NCI-H1417 treated with DMSO at 0.1 percent for 48 hours (cell line): ENCODE data around the gene GMDS.

Experiments used
- DNase-seq: peaks from one replicate; lab custom pipeline; 2025; lab: John Stamatoyannopoulos, UW

Gene GMDS

DNA sequence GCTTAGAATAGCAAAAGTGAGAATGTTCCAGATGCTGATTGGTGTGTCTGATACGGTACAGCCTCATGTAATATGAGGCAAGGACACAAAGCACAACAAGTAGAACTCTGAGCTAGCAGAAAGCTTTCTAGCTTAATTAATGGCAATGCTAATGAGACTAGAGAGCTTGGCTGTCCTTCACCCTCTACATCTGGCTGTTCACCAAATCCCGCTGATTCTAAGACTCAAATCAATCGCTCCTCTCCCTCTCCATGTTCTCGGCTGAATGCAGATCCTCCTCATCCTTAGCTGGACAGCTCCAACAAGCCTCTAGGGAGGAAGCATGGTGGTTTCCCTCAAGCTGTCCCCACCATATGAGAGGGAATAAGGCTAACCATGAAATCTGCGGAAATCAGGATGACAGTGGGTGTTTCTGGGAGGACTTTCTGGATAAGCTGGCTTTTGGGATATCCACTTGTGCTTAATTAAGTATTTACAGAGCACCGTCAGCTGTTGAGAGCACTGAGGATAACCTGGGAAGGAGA is 506.8 kb downstream of the GMDS start:
- DNase-seq, result no peak

DNA sequence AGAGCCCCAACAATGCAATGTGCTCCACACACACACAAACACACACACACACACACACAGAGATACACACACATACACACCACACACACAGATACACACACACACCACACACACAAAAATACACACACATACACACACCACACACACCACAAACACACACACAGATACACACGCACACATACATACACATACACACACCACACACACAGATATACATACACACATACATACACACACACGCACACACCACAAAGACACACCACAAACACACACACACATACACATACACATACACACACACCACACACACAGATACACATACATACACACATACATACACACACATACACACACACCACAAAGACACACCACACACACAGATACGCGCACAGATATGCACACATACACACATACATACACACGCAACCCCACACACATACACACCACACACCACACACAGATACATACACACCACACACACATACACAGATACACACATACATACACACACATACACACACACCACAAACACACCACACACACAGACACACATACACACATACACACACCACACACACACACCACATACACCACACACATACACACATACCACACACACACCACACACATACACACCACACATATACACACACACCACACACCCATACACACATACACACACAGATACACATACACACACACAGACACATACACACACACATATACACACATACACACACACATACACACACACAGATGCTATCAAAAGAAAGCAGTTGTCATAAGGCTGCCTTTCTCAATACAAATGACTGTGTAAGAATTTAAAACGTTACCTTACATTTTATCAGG is 507.7 kb downstream of the GMDS start:
- DNase-seq, result no peak

DNA sequence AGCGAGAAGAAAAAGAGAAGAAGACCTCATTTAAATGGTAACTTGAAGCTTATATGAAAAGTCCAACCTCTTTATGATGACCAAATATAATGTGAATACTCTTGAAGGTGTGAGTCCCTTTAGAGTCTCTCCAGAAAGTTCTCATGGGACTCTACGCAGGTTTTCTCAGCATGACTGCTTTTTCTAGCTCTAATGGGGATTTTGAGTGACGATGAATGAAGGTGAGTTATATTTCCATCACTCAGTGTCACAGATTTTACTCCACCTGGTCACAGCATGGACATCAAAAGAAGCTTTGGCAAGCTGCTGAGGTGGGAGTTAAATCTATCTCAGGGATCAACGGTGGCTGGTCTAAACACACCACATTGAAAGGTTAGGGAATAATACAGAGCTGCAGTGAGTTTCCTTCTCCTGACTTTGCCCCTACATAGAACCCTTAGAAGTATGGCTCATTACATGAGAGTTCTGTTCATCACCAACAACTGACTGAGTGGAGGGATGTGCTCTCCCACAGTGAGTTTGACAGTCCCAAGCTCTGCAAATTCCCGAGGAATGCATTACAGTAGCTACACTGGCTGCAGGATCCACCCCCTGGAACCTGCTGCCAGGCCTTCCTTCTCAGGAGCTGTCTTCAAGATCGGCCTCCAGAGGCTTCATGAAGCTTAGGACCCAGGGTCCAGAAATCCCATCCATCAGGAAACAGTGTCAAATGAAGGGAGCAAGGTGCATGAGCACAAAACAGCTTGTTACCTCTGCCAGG is 508.9 kb downstream of the GMDS start:
- no peak for DNase-seq

DNA sequence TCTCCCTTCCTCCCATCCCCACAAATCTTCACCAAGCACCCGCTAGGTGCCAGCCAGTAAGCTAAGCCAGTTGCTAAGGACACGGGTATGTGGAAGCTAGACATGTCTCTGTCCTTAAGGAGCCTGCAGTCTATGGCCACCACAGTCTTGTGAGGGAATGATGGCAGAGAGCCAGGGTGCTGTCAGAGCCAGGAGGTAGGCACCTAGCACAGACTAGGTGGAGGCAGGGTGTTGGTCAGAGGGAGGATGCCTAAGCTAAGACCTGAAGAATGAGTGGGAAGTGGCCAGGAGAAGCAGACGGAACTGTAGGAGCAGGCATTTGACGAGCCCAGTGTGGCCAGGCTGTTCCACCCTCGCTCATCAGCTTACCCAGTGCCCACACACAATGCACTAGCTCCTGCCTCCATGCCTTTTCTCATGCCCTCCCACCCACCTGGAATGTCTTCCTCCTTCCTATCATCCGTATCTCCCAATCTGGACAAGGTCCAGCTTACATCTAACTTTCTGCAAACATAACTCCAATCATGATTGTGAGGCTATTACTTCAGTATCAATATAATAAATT is 510.1 kb downstream of the GMDS start:
- no peak for DNase-seq

DNA sequence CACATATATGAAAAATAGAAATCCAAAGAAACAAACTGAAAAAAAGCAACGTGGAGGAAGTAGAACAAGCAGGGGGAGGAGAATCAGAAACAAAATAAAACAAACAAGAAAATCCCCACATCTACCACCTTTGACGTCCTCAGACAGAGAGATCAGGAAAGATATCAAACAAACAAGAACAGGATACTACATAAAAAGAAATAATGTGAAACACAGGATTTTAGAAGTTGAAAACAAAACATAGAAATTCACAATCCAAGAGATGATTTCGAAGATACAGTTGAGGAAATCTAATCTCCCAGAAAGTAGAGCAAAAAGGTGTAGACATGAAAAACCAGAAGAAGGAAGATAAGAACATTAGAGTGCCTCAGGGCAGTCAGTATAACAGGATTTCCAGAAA is 514.5 kb downstream of the GMDS start:
- no peak for DNase-seq

DNA sequence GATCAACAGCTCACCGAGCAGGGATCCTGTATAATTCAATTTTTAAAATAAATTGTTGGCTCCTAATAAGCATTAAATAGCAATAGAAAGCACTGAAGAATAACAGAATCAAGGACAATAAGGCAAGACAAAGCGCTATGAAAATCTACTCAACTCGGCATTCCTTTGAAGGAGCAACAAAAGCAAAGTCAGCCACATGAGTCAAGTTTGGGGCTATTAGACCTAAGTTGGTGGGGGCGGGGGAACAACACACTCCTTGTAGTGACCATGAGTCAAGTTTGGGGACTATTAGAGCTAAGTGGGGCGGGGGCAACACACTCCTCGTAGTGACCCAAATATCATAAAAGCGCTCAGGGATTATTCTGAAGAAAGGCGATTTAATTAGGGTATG is 515.7 kb downstream of the GMDS start:
- no peak for DNase-seq

DNA sequence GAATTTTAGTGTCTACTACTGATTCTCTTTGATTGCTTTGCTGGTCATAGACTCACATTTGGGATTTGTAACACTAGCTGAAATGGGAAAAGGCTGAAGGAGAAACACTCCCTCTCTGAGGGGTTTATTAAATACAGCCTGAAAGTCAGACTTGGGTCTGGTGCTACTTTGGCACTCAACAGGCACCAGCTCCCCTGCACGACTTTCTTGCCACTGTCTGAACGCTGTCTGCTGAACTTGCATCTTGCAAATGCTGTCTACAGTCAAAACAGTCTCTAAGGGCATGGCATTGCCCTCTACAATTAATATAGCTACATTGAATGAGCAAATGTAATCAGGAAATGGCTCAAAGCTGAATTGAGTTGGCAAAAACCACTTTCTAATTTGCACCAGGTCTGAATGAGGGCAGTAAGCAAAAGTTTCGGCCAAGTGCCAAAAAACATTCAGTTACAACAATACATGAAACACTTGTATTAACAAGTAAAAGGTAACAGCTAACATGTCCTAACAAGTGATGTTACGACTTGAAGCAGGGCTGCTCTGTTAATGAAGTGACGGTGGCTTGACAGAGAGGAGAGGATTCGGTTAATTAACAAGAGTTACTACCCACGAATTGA is 516.2 kb downstream of the GMDS start:
- no peak for DNase-seq

DNA sequence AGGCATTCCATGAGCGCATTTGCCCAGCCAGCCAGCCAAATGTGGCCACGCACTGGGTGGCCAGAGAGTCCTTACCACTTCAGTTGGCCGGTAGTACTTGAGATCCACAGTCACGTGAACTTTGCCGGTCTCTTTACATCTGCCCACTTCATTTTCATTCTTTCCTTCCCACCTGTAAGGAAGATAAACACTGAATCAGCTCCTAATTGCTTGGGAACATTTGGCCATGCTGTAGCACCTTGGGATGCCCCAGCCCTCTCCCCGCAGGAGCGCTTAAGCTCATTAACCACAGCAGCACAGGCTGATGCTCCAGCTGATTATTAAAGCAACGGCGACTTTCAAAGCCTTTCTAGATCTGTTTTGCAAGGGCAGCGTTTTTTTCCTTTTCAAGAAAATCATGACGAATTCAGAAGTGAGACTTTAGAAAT is 519.0 kb downstream of the GMDS start:
- DNase-seq, result peak; percentile 58

DNA sequence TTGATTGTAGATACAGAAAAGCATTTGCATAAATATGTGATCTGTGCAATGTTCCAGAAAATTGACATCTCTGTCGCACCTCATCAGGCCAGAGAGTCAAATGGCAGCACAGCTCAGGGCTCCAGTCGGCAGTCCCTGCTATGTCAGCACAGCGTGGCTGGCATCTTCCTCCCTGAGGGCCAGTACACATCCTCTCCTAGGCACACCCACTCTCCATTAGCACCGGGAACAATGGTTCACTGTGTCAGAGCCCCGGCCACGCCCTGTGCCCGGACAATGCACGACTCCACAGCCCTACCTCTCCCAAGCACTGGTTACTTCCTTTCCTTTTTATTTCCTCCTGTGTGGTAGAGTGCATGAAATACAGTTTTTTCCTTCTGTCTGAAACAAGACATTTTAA is 520.8 kb downstream of the GMDS start:
- no peak for DNase-seq

DNA sequence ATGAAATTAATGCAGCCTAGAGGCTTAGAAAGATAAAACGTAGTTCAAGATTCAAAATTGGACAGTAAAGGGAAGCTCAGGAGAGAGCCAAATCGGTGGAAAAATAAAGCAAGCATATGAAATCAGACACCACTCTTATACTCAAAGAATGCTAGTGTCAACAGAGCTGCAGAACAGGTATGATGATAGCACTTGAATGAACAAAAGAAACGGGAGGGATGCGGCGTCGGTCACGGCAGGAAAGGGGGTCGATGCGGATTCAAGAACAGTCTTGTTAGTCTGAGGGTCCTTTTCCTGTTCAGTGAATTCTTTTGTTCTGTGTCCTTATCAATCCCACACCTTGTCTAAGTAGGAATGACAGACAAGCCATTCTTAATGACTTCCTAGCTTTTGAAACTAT is 521.3 kb downstream of the GMDS start:
- no peak for DNase-seq

DNA sequence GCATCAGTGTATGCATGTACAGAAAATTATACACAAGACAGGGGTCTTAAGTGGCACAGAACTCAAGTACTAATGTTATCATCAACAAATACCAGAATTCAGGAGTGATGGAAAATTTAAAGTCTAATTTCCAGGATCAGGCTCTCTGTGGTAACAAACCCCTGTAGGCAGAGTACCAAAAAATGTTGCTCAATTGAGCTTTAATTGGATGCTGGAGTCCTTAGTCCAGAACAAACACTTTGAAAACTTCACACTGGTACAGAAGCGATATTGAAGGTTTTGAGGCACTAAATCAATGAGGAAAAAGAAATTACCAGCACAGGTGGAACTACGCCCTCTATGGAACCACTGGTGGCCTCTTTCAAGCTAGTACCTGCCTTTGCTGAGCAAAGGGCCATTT is 522.6 kb downstream of the GMDS start:
- no peak for DNase-seq

DNA sequence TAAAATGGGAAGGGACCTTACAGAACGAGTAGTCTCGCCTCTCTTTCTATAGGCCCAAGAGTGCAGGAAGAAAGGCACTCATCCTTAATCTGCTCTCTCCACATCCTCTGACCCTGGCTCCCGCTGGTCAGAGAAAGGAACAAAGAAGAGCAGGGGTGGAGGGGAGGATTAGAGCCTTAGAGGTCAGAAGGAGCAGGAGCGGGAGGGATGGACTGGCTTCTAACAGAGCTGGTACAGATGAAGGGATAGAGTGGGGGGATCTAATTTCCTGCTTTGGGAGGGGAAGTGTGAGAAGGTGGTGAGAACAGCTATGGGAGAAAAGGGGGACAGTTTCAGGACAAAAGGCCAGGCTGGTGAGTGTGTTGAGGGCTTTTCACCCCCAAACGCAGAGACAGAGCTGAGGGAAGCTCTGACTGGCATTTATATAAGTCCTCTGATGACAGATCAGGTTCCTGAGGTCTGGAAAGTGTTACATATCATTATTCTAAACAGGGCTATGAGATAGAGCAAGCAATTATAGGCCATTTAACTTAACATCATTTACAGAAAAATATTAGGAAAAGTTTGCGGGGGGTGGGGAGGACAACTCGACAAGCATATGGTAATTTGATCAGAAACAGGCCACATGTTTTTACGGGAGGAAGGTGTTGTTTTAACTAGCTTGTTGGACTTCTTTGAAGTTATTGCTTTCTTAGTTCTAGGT is 524.6 kb downstream of the GMDS start:
- DNase-seq, result no peak

DNA sequence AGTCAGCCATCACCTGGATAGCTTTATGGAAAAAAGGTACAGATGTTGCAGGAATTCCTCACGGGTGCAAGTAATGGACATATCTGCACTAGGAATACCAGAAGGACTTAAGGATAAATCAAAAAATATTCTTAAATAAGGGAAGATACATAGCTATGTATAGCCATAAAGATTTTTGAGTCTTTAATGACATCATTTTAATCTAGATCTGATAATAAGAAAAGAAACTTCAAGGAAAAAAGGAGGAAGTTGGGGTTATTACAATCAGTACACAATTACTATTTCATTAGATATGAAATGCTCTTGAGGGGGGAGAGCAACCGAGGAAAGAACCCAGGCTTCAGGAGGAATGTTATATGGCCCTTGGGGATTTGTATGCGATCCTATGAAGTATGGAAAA is 525.5 kb downstream of the GMDS start:
- DNase-seq, result no peak

DNA sequence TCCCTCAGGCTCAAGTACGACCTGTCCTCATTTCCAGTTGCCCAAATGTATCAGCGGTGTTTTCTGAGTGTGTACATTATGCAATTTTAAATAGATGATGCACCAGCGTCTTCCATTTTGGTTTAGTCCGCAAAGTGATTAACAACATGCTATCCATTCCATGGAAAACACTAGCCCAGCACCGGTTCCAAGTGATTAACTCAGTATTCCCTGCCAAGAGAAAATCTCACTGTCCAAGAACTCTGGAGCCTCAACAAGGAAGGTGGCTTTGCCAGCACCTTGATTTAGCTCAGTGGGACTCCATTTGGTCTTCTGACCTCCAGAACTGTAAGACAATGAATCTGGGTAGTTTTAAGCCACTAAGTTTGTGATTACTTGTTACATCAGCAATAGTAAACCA is 528.5 kb downstream of the GMDS start:
- no peak for DNase-seq

DNA sequence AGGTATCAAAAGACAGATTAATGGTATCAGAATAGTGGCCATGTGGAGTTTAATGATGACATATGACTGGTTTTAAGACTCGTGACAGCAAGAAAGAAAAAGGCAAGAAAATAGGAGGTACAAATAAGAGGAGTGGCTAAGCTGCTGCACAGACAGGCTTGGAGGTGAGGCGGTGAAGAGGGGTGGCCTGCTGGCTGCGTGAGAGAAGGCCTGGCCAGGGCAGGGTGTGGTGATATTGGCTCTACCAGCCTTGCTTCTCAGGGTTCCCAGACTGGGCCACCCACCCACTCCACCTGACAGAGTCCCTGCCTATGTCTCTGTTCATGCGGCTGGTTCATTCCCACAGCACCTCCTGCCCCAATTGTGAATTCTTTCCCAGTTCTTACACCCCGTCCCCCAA is 529.0 kb downstream of the GMDS start:
- no peak for DNase-seq

DNA sequence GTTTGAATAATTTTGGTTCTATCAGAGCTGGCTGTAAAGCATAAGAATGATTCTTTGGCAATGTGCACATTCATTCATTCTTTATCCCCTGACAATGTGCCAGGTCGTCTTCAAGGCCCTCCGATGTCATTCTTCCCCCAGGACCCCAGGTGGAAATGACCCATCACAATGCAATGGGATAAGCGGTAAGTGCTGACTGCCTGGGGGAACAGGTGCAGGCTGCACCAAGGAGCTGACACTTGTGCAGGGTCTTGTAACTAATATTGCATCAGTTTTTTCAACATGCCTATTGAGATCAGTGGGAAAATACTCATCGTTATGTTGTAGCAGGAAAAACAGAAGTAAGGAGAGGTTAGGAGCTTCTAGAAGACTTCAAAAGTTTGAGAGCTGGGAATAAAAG is 530.1 kb downstream of the GMDS start:
- no peak for DNase-seq

DNA sequence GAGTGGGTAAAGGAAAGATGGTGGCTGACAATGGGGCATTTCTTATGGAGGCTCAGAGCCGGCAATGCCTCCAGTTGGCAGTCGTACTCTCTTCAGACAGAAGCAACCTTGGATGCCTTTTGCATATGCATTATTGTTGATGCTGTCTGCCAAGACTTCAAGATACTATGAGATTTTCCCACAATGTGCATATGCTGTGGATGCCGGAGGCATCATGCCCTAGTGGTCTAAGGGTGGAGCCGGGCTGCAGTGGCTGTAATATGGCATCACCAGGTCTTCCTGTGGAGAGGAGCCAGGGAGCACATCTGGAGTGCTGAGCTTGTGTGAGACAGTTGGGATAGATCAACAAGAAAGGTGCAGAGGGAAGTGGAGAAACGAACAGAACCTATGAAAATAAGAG is 530.8 kb downstream of the GMDS start:
- no peak for DNase-seq

DNA sequence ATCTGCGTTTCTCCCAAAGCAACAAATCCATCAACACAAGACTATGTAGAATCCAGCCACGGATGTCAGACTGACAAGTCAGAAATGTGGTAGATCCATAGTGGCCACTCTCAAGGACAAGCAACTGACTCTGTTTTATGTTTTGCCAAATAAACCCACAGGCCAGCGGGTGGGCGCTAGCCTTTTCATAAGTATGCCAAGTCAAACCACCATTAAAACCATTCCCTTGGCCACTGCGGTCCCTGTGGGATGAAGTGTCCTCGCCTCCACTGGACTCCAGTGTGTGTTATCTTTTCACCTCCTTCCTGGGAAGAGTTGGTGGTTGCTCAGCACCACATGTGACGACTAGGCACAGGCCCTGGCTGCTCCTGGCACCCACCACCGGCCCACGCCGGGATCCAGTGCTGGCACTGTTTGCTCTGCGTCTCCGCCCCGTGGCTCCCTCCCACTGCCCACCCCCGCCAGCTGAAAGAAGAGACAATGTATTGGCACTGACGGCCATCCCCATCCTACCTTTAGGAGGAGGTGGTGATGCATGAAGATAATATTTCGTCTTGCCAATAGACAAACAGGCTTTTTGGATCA is 532.3 kb downstream of the GMDS start:
- DNase-seq, result no peak

DNA sequence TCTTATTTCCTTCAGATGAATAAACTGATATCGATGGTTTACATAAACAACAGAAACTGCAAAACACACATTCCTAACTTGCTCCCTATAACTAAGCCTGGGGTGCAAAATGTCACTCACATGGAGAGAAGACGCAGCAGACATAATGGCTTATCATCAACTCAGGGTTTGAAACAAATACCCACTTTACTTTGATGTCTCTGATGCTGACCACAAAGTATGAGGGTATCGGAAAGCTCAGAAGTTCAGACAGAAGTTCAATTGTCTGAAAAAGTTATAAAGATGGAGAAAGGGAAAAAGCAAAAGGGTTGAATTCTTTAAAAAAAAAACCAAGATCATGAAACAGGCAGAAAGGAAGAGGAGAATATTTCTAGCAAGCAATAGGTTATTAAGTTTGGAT is 533.0 kb downstream of the GMDS start:
- no peak for DNase-seq

DNA sequence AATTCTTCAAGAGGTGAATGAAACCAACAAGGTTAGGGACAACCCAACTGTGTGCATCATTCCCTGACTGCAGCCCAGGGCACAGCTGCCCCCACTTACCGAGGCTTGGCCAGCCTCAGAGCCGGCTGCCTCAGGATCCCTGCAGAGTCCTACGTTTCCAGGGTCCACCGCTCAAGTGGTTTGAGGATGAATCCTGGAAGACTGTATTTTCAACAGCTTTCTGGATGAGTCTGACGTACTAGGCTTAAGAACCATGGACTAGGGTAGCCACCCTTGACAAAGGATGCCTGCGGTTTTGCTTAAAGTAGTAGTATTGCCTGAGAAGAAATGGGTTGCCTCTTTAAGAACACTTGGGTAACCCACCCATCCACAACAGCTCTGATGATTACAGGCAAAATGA is 534.3 kb downstream of the GMDS start:
- no peak for DNase-seq

DNA sequence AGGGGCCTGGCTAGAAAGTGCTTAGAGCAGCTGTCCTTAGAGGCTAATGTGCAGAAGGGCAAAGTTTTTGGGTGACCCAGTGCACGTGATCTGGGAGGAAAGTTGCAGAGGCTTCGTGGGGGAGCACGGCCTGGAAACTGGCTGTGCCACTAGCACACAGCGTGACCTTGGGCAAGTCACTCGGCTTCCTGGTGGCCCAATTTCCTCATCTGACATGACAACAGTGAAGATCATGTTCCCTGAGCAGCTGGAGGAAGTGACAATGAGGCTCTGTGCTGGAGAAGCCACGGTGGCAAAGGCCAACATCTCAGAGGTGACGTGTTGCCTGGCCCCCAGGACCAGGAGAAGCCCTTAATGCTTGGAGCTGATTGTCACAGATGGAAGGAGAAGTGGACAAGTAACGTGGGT is 536.2 kb downstream of the GMDS start:
- DNase-seq, result no peak

DNA sequence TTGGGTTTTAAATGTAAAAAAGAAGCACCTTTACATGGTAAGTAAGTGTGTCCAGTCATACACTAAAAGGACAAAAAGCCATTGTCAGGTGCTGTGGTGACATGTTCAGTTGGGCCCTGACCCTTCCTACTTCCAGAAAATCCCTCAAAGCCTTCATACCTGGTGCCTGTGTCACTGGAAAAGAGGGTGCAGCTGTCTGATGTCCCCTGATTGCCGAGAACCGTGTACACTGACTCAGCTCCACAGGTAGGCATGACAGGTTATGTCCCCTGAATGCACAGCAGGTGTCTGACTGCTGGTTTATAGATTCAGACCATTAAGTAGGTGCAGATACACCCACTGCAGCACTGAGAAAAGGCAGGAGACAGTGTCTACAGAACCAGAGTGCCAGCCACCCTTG is 536.6 kb downstream of the GMDS start:
- no peak for DNase-seq
